ENCODE data around the gene ARID3A. TPM values are rescaled to one million over a fixed set of nuclear protein-coding genes. Genes with fewer than 3 reads are reported as not detected.

ARID3A gene
- total and polyA plus RNA-seq, 2 of the 4 experiments (the other 2 are of a cell fraction): 16.0 to 23.1 TPM

DNA sequence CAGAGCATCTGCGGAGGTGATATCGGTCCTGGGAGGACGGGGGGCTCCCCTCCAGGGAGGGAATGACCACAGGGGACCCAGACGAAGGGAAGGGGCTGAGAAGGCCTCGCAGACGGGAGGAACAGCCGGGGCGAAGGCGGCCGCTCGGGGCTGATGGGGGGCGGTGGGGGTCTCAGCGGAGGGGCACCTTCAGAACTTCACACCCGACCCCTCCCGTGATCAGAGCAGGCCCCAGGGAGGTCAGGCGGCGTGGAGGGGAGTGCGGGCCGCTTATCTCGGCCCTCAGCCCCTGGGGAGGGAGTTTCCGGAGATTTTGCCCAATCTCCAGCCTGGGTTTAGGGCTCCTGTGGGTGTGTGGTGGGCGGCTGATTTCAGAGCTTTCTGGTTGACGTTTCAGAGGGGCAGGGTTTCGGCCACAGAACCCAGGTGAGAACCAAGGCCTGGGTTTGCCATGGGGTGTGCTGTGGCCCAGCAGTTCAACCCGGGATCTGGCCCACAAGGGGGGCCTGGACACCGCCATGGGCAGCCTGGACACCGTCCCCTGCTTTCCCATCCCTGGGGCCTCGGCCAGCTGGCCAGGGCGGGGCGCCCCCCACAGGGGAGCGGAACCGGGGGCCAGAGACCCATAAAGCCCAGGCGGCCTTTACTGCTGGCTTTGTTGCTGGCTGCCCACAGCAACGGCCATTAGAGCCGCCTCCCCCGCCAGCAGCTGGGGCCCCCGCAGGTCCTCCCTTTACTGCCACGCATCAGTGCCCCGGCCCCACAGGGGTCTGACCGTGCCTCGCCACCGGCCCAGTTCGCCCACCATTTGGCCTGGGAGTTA is 29.0 kb downstream of the ARID3A start:
- TF ChIP-seq RFX5 (IDR thresholded peaks at IDR 0.05; ENCODE audit: low read depth, low read length) (no peak), USF2 (IDR thresholded peaks at IDR 0.05; ENCODE audit: low read depth, low read length) (no peak)
- DNase-seq (no peak), ATAC-seq (ENCODE audit: low read depth) (no peak)
- Histone ChIP-seq H3K18ac (ENCODE audit: low read depth, low read length) (no peak overlapping the region), H3K9me3 (ENCODE audit: control insufficient read depth, insufficient read depth, low read length) (no peaks in the 10 kb centered on the region), H3K9ac (ENCODE audit: low read depth, low read length) (no peak overlapping the region), H3K27me3 (ENCODE audit: control insufficient read depth, insufficient read depth, low read length) (no peaks in the 10 kb centered on the region), H2BK120ac (ENCODE audit: low read depth, low read length) (no peak overlapping the region), H3K79me1 (ENCODE audit: low read depth in 1 of 2, low read length in 2 of 2) (peaks cover 41 to 81% of the 10 kb centered on the region in 2 experiments), H4K5ac (ENCODE audit: low read depth, low read length) (no peak overlapping the region), H3K4me3 (ENCODE audit: insufficient read depth, low read depth, low read length) (no peak overlapping the region), H2BK20ac (ENCODE audit: low read depth, low read length) (no peak overlapping the region), H4K91ac (ENCODE audit: insufficient read depth, low read depth, low read length) (no peak overlapping the region), H3K36me3 (ENCODE audit: control insufficient read depth, insufficient read depth, low read length) (peaks cover 15% of the 10 kb centered on the region; the same call in 1 of the 2 replicates), H3K4ac (ENCODE audit: low read depth, low read length) (no peak overlapping the region), H3K9me1 (ENCODE audit: insufficient read depth, low read length) (peaks cover 8% of the 10 kb centered on the region), H2BK15ac (ENCODE audit: low read depth, low read length) (no peak overlapping the region), H2BK5ac (ENCODE audit: low read depth, low read length, poor library complexity, severe bottlenecking) (no peak overlapping the region), H3K4me1 (ENCODE audit: control insufficient read depth, insufficient read depth, low read length) (peaks cover 39% of the 10 kb centered on the region), H3K27ac (ENCODE audit: insufficient read depth, low read length) (no peak overlapping the region), H2AFZ (replicated peaks; ENCODE audit: low read length, poor library complexity) (no peak overlapping the region), H2AK5ac (ENCODE audit: low read depth, low read length) (peak overlapping the region; percentile 37), H4K8ac (ENCODE audit: low read depth in 2 of 2, low read length in 2 of 2) (no peak overlapping the region), H3K23ac (ENCODE audit: low read depth, low read length) (no peak overlapping the region), H4K20me1 (ENCODE audit: insufficient read depth, low read length) (peaks cover 46% of the 10 kb centered on the region), H3K14ac (replicated peaks; ENCODE audit: low read depth, low read length) (no peak overlapping the region), H2AK9ac (replicated peaks; ENCODE audit: low read depth, low read length, poor library complexity) (peak overlapping the region; percentile 72), H3K56ac (ENCODE audit: extremely low read depth, insufficient read depth, low read length) (no peak overlapping the region), H3K4me2 (ENCODE audit: low read depth, low read length) (no peak overlapping the region)
- dilution Hi-C loops (cut with HindIII; ENCODE audit: low sequenced_read_pairs, unreplicated experiment) (no loop called here), intact Hi-C loops (cut with micrococcal nuclease) (no loop called here), in situ Hi-C loops (cut with MboI; ENCODE audit: low sequenced_read_pairs) (no loop called here)
- 68% methylated on average over 4 of the region's 43 CpGs; no CpG with 5 or more reads in 1 of the 2 experiments for whole genome bisulfite sequencing, 2 experiments (ENCODE audit: extremely low coverage in 2 of 2, insufficient read length in 1 of 2)
- BruUV-seq (replicated peaks): no TSS peak
- ChIA-PET CTCF (interaction anchor here (0.6 kb wide), 1 partner anchor 240 kb away, joined by 4 read pairs; no protein-coding TSS in a partner anchor), POLR2A (ENCODE audit: unreplicated experiment) (no interaction called here)

Measured in IMR-90 (cell line).